Kidney (tissue), 14 donors: Measurements from ENCODE around the gene BRCA2. TPM values are rescaled to one million over a fixed set of nuclear protein-coding genes. Genes with fewer than 3 reads are reported as not detected.

ENCODE experiments used
- DNase-seq, 5 donors: peaks; one replicate each; pipeline ENCODE4 v3.0.0-alpha.2; 2013 to 2020
- FAIRE-seq: peaks from 2 replicates; lab custom pipeline; 2012; peaks lifted over from hg19 to GRCh38; lab: Jason Lieb, UNC
- H3K27ac ChIP-seq, 2 donors: one replicate each; pipeline ENCODE4 v1.7.0; 2013; ENCODE audit warnings: low read depth in 2 of 2, low read length in 2 of 2, inconsistent platforms in 1 of 2
- H3K27me3 ChIP-seq: one replicate; pipeline ENCODE4 v1.7.1; 2013; ENCODE audit warnings: low read length, inconsistent platforms; ENCODE audit not compliant: control insufficient read depth, insufficient read depth
- H3K36me3 ChIP-seq, 3 donors: one replicate each; pipeline versions ENCODE4 v1.7.0 to v1.7.1; 2013; ENCODE audit warnings: low read length in 3 of 3, control low read depth in 1 of 3, inconsistent platforms in 1 of 3; ENCODE audit not compliant: insufficient read depth in 3 of 3, control insufficient read depth in 2 of 3
- H3K4me1 ChIP-seq, 3 donors: one replicate each; pipeline versions ENCODE4 v1.7.0 to v1.7.1; 2013; ENCODE audit warnings: low read length in 3 of 3, inconsistent platforms in 1 of 3, low read depth in 1 of 3; ENCODE audit not compliant: control insufficient read depth in 2 of 3, insufficient read depth in 2 of 3
- H3K4me3 ChIP-seq, 3 donors: one replicate each; pipeline versions ENCODE4 v1.7.0 to v1.8.1; 2013; ENCODE audit warnings: low read length in 3 of 3, control low read depth in 1 of 3, inconsistent platforms in 1 of 3
- H3K9ac ChIP-seq, 3 donors: one replicate each; pipeline versions ENCODE4 v1.7.0 to v1.7.1; 2013; ENCODE audit warnings: low read length in 3 of 3, control low read depth in 1 of 3, inconsistent platforms in 1 of 3
- H3K9me3 ChIP-seq, 3 donors: one replicate each; pipeline versions ENCODE4 v1.7.0 to v1.7.1; 2013; ENCODE audit warnings: low read length in 3 of 3, control low read depth in 1 of 3, inconsistent platforms in 1 of 3; ENCODE audit not compliant: control insufficient read depth in 2 of 3, insufficient read depth in 1 of 3
- CTCF ChIP-seq: IDR thresholded peaks from 3 replicates; pipeline ENCODE4 v1.5.1; 2012; ENCODE audit warnings: mild to moderate bottlenecking, moderate library complexity, borderline replicate concordance; ENCODE audit not compliant: insufficient read depth; ENCODE audit errors: extremely low read depth
- intact Hi-C: fragments of 100-400 bp; cut with DNase I; formaldehyde crosslinking; loops from one replicate; pipeline ENCODE4 v1.11.1; 2022
- polyA plus RNA-seq: library from polyadenylated mRNA; stranded (reverse); fragments of 350-450 nt; fragmentation: Illumina TruSeq; extraction: RNeasy Lipid Tissue Mini Kit (QIAGEN cat#74804); gene quantifications from one replicate; pipeline ENCODE4 v1.2.3, GENCODE V29; 2014; ENCODE audit warnings: low read depth, low replicate concordance; ENCODE audit not compliant: insufficient read depth
- total RNA-seq: library from RNA; stranded (reverse); fragmentation: NEBNext Ultra II Directional; extraction: Animal tissue kit (Norgen Biotek cat#: 25700); gene quantifications from one replicate; pipeline ENCODE4 v1.2.1, GENCODE V29; 2021
- donor health status: control.
- donor health status: control.
- donor health status: control.
- donor health status: control.
- donor health status: control.
- donor health status: DM: yes; HTN: yes; CAD: no.
- donor health status: Normal renal cell carcinoma (clear cell type).

BRCA2 gene
- total and polyA plus RNA-seq, 2 donors from 2014 or later = 0.02 to 2.0 TPM

DNA sequence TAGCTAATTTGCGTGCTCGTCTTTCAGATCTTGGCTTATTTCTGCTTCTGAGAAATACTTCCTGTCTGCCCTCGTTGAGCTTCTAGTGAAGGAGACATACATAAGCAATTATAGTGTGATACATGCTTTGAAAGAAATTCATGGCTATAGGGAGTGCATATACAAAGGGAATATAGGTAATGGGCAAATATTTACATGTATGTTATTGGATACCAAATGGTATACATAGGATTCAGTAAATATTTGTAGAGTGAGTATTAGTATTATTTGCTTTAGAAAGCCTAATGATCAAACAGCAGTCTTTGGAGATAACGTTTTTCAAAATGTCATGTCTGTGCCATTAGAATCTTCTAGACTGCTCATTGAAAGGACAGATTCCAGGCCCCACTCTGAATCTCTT, 5.2 kb downstream of the BRCA2 start:
- Histone ChIP-seq H3K4me1 (peaks cover 0 to 2% (median 0%) of the 10 kb centered on the region in 3 donors), H3K27me3 (no peaks in the 10 kb centered on the region), H3K4me3 (no peak overlapping the region), H3K27ac (no peak overlapping the region), H3K36me3 (no peaks in the 10 kb centered on the region), H3K9ac (no peak overlapping the region), H3K9me3 (no peaks in the 10 kb centered on the region)
- FAIRE-seq (no peak), DNase-seq (no peak)
- intact Hi-C loops = no loop called here
- no peak for TF ChIP-seq CTCF

GRCh38 chr13:32323912-32324311, 8.6 kb downstream of the BRCA2 start:
- H3K36me3 ChIP-seq = no peaks in the 10 kb centered on the region
- no peak overlapping the region for H3K4me3 ChIP-seq
- no peaks in the 10 kb centered on the region for H3K27me3 ChIP-seq
- DNase-seq (no peak), FAIRE-seq (no peak)
- intact Hi-C loops = no loop called here
- H3K9ac ChIP-seq = no peak overlapping the region
- H3K9me3 ChIP-seq = no peaks in the 10 kb centered on the region
- TF ChIP-seq CTCF = no peak
- no peaks in the 10 kb centered on the region for H3K4me1 ChIP-seq
- no peak overlapping the region for H3K27ac ChIP-seq

- H3K9me3 ChIP-seq = no peaks in the 10 kb centered on the region
- no peak for FAIRE-seq
- no peaks in the 10 kb centered on the region for H3K36me3 ChIP-seq
- DNase-seq = no peak
- no peak for TF ChIP-seq CTCF
- intact Hi-C loops = no loop called here
- no peaks in the 10 kb centered on the region for H3K27me3 ChIP-seq
- no peak overlapping the region for H3K9ac ChIP-seq
- no peak overlapping the region for H3K27ac ChIP-seq
- no peaks in the 10 kb centered on the region for H3K4me1 ChIP-seq
- H3K4me3 ChIP-seq = no peak overlapping the region
Measured at GRCh38 chr13:32330441-32330840, 15.1 kb downstream of the BRCA2 start.

DNA sequence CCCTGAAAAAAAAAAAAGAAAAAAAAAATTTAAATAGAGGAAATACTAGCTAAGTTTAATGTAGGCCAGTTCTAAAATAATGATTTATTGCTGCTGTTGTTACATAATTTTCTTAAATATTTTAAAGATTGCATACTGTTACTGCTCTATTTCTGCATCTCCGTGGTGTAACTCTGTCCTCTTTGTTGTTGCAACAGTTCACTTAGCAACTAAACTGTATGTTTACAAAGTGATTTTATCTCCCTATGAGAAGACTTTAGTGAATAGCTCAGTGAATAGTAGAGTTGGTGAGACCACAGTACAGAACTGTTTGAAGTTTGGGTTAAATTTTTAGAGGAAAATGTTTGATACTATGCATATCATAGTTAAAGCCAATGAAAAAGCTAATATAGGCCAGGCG, 19.4 kb downstream of the BRCA2 start:
- intact Hi-C loops = no loop called here
- FAIRE-seq (no peak), DNase-seq (no peak)
- Histone ChIP-seq H3K27me3 (no peaks in the 10 kb centered on the region), H3K4me3 (no peak overlapping the region), H3K36me3 (no peaks in the 10 kb centered on the region), H3K9ac (no peak overlapping the region), H3K27ac (no peak overlapping the region), H3K4me1 (no peaks in the 10 kb centered on the region), H3K9me3 (no peaks in the 10 kb centered on the region)
- no peak for TF ChIP-seq CTCF
